HUES6 (cell line): ENCODE measurements around the gene FATE1.

Experiments used
- H3K27ac ChIP-seq: 2 replicates; pipeline ENCODE4 v1.7.0; 2013; ENCODE audit warnings: low read depth, mild to moderate bottlenecking, low read length, inconsistent platforms
- H3K27me3 ChIP-seq: 2 replicates; pipeline ENCODE4 v1.6.1; 2013; ENCODE audit warnings: low read length; ENCODE audit not compliant: control insufficient read depth, insufficient read depth
- H3K36me3 ChIP-seq: 2 replicates; pipeline ENCODE4 v1.6.1; 2013; ENCODE audit warnings: low read length; ENCODE audit not compliant: control insufficient read depth, insufficient read depth
- H3K4me1 ChIP-seq: 2 replicates; pipeline ENCODE4 v1.6.1; 2013; ENCODE audit warnings: low read length; ENCODE audit not compliant: control insufficient read depth, insufficient read depth
- H3K4me3 ChIP-seq: 2 replicates; pipeline ENCODE4 v1.5.1; 2013; ENCODE audit warnings: low read depth, low read length
- H3K9ac ChIP-seq: one replicate; pipeline ENCODE4 v1.6.1; 2013; ENCODE audit warnings: mild to moderate bottlenecking, low read length
- H3K9me3 ChIP-seq: 2 replicates; pipeline ENCODE4 v1.6.1; 2013; ENCODE audit warnings: low read depth, low read length; ENCODE audit not compliant: control insufficient read depth, insufficient read depth

Gene FATE1

GRCh38 chrX:151724563-151725337 is 8.9 kb downstream of the FATE1 start:
- Histone ChIP-seq H3K27me3 (peaks cover 18% of the 10 kb centered on the region), H3K36me3 (no peaks in the 10 kb centered on the region), H3K9me3 (peaks cover 8% of the 10 kb centered on the region; the same call in 1 of the 2 replicates), H3K9ac (no peak overlapping the region), H3K4me1 (peaks cover 13% of the 10 kb centered on the region), H3K27ac (no peak overlapping the region), H3K4me3 (no peak overlapping the region)

GRCh38 chrX:151725338-151725614 is 9.4 kb downstream of the FATE1 start:
- Histone ChIP-seq H3K27me3 (peaks cover 18% of the 10 kb centered on the region), H3K4me1 (peaks cover 13% of the 10 kb centered on the region), H3K27ac (no peak overlapping the region), H3K4me3 (no peak overlapping the region), H3K9me3 (peaks cover 8% of the 10 kb centered on the region; the same call in 1 of the 2 replicates), H3K9ac (no peak overlapping the region), H3K36me3 (no peaks in the 10 kb centered on the region)

DNA sequence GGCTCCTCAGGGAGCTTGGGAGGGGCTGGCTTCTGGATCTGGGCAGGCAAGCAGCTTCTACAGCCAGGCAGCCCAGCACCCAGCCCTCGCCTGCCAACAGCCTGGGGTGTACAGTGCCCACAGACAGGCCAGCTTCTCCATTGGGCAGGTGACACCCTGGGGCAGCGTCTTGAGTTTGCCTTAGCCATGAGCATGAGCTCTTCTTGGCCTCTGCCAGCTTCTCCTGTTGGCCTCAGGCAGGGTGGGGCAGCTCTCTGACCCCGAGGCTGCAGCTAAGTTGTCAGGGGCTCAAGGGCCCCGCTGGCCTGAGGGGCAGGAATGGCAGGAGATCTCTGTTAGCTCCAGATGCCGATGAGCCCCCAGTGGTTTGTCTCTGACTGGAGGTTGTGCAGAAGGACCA is 10.9 kb downstream of the FATE1 start:
- Histone ChIP-seq H3K36me3 (no peaks in the 10 kb centered on the region), H3K27me3 (peaks cover 18% of the 10 kb centered on the region), H3K9me3 (peaks cover 8% of the 10 kb centered on the region; the same call in 1 of the 2 replicates), H3K27ac (no peak overlapping the region), H3K4me1 (peaks cover 13% of the 10 kb centered on the region), H3K4me3 (no peak overlapping the region), H3K9ac (no peak overlapping the region)

DNA sequence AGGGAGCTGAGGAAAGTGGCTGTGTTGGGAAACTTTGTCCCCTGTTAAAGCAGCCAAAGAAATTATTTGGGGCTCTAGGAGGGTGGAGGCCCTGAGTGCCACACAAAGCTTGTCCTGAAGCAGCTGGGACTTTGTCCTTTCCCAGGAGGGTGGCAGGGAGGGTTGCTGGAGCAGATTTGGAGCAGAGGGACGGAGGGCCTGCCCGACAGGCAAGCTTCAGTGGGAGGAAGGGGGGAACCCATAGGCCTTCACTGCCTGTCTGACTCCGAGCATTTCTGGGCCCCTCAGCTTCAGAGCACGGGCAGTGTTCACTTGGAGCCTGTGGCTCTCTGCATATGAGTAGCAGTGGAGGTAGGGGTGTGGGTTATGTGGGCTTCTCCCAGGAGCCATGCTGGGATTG is 11.5 kb downstream of the FATE1 start:
- Histone ChIP-seq H3K4me3 (no peak overlapping the region), H3K36me3 (no peaks in the 10 kb centered on the region), H3K4me1 (peaks cover 13% of the 10 kb centered on the region), H3K27me3 (peaks cover 22% of the 10 kb centered on the region), H3K27ac (no peak overlapping the region), H3K9me3 (peaks cover 13% of the 10 kb centered on the region; the same call in 1 of the 2 replicates), H3K9ac (no peak overlapping the region)

- H3K36me3 ChIP-seq, result no peaks in the 10 kb centered on the region
- no peak overlapping the region for H3K27ac ChIP-seq
- peaks cover 14% of the 10 kb centered on the region; the same call in 1 of the 2 replicates for H3K9me3 ChIP-seq
- H3K4me1 ChIP-seq, result no peaks in the 10 kb centered on the region
- H3K9ac ChIP-seq, result no peak overlapping the region
- no peak overlapping the region for H3K4me3 ChIP-seq
- peaks cover 24% of the 10 kb centered on the region for H3K27me3 ChIP-seq
Observed at GRCh38 chrX:151729056-151729725, 13.4 kb downstream of the FATE1 start.

- Histone ChIP-seq H3K9me3 (peaks cover 17% of the 10 kb centered on the region; the same call in 1 of the 2 replicates), H3K4me3 (no peak within 1 kb of the TSS), H3K9ac (no peak within 1 kb of the TSS), H3K27ac (no peak within 1 kb of the TSS), H3K27me3 (peaks cover 27% of the 10 kb centered on the region), H3K4me1 (no peaks in the 10 kb centered on the region), H3K36me3 (no peaks in the 10 kb centered on the region)
Observed at GRCh38 chrX:151734446-151734845, 18.6 kb downstream of the FATE1 start, which contains the start of gene CNGA2. CNGA2 (plus strand) TSS chrX:151734746; CDS start chrX:151738484, 3,738 bp downstream.

DNA sequence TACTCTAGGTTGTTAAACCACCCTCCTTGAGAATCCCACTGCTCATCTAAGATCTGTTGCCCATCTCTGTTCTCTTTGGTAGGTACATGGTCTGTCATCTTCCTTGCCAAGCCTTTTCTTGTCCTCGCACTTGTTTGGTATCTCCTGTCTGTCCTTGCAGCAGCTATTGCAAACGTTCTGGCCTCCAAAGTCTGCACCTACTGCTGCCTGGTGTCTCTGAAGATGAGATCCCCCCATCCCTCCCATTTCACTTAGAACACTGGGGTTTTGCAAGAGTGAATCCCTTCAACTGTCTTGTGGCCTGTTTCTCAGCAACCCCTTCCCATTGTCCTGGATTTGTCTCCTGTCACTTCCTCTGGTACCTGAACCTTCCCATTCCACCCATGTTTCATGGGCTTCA is 19.4 kb downstream of the FATE1 start:
- H3K9ac ChIP-seq, result no peak overlapping the region
- no peak overlapping the region for H3K4me3 ChIP-seq
- H3K36me3 ChIP-seq, result no peaks in the 10 kb centered on the region
- H3K9me3 ChIP-seq, result peaks cover 17% of the 10 kb centered on the region; the same call in 1 of the 2 replicates
- H3K4me1 ChIP-seq, result no peaks in the 10 kb centered on the region
- no peak overlapping the region for H3K27ac ChIP-seq
- peaks cover 27% of the 10 kb centered on the region for H3K27me3 ChIP-seq

DNA sequence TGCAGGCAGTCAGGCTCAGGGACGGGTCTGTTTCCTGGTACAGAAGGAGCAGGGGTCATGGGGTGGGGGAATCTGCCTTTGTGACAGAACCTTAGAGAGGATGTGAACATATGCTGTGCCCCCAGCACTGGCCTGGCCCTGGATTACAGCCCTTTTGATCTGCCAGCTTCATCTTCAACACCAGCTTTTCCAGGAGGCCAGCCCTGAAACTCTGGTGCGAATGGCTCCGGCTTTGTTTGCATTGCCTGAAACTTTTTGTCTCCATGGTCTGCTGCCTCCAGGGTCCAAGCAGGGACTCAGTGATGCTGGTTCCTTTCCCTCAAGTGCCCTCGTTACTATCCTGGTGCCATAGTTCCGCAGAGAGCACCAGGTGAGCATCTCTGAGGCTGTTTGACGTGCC is 20.9 kb downstream of the FATE1 start:
- H3K4me3 ChIP-seq, result no peak overlapping the region
- H3K4me1 ChIP-seq, result no peaks in the 10 kb centered on the region
- no peak overlapping the region for H3K27ac ChIP-seq
- H3K36me3 ChIP-seq, result no peaks in the 10 kb centered on the region
- no peak overlapping the region for H3K9ac ChIP-seq
- peaks cover 27% of the 10 kb centered on the region for H3K27me3 ChIP-seq
- H3K9me3 ChIP-seq, result peaks cover 19% of the 10 kb centered on the region; the same call in 1 of the 2 replicates

GRCh38 chrX:151737494-151737893 is 21.7 kb downstream of the FATE1 start:
- H3K4me1 ChIP-seq, result no peaks in the 10 kb centered on the region
- no peak overlapping the region for H3K9ac ChIP-seq
- no peaks in the 10 kb centered on the region for H3K36me3 ChIP-seq
- H3K4me3 ChIP-seq, result no peak overlapping the region
- peaks cover 21% of the 10 kb centered on the region for H3K27me3 ChIP-seq
- no peak overlapping the region for H3K27ac ChIP-seq
- peaks cover 19% of the 10 kb centered on the region; the same call in 1 of the 2 replicates for H3K9me3 ChIP-seq

- no peak overlapping the region for H3K9ac ChIP-seq
- H3K4me3 ChIP-seq, result no peak overlapping the region
- H3K4me1 ChIP-seq, result no peaks in the 10 kb centered on the region
- H3K36me3 ChIP-seq, result no peaks in the 10 kb centered on the region
- H3K9me3 ChIP-seq, result peaks cover 21% of the 10 kb centered on the region; the same call in 1 of the 2 replicates
- no peak overlapping the region for H3K27ac ChIP-seq
- peaks cover 11% of the 10 kb centered on the region; the same call in 1 of the 2 replicates for H3K27me3 ChIP-seq
Observed at GRCh38 chrX:151738751-151739150, 22.9 kb downstream of the FATE1 start.

- Histone ChIP-seq H3K27me3 (peaks cover 5% of the 10 kb centered on the region; the same call in 1 of the 2 replicates), H3K36me3 (no peaks in the 10 kb centered on the region), H3K27ac (no peak overlapping the region), H3K4me3 (no peak overlapping the region), H3K4me1 (no peaks in the 10 kb centered on the region), H3K9ac (no peak overlapping the region), H3K9me3 (peaks cover 24% of the 10 kb centered on the region; the same call in 1 of the 2 replicates)
Observed at GRCh38 chrX:151741606-151742005, 25.8 kb downstream of the FATE1 start.
